HG03097 (cell line): ENCODE measurements around the gene MRPL42.

Experiments
- ATAC-seq: cut with Tn5 transposase; IDR thresholded peaks from one replicate; pipeline ENCODE4 v1.9.1; 2021; ENCODE audit not compliant: unreplicated experiment, low FRiP score

The MRPL42 gene

DNA sequence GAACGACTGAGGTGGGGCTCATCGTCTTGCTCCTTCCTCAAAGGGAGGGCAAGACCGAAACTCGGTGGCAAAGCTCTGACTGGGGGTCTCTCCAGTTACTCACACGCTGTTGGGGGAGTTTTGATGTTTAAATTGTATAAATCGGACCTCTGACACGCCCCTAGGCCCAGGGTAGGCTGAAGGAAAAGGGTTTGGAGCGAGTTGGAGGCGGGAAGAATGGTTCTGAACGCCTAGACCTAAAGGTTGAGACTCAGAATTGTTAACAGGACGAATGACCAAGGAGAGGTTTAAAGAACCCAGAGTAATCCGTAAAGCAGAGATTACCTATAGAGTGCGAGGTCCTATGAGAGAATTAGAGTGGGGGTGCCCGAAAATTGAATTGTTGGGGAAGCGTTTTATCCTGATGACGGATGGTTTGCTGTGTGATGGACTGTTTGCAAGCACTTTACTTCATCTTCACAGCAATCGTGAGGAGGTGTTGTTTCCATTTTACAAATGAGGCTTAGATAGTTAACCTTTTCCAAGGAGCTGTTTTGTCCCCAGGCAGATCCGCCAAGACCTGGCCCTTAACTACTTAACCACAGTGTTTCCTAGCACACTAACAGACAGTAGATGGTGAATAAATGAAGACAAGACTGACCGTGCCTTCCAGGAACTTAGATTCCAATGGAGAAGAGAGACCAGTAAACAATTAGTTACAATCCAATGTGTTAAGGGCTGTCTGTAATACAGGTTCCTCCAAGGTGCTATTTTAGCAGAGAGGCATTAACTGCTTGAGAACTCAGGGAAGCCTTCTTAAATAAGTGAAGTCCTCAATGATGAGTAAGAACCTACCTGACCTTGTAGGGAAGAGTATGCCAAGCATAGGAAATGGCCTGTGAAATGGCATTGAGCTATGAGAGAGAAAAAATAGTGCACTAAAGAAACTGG lies 24.6 kb upstream of the MRPL42 start:
- no peak for ATAC-seq

DNA sequence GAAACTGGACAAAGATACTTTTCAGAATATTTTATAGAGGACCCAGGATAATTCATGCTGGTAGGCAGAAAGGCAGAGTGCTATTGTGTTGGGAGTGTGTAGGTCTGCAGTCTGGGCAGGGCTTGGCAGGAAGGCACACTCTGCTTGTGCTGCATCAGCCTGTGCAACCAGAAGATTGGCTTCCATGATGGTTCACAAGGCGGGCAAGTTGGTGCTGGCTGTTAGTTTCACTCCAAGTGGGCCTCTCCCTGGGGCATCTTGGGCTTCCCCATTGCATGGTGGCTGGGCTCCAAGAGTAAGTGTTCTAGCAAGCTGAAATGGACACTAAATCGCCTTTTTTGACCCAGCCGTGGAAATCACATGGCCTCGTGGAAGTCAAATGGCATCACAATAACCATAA lies 23.7 kb upstream of the MRPL42 start:
- ATAC-seq = no peak

DNA sequence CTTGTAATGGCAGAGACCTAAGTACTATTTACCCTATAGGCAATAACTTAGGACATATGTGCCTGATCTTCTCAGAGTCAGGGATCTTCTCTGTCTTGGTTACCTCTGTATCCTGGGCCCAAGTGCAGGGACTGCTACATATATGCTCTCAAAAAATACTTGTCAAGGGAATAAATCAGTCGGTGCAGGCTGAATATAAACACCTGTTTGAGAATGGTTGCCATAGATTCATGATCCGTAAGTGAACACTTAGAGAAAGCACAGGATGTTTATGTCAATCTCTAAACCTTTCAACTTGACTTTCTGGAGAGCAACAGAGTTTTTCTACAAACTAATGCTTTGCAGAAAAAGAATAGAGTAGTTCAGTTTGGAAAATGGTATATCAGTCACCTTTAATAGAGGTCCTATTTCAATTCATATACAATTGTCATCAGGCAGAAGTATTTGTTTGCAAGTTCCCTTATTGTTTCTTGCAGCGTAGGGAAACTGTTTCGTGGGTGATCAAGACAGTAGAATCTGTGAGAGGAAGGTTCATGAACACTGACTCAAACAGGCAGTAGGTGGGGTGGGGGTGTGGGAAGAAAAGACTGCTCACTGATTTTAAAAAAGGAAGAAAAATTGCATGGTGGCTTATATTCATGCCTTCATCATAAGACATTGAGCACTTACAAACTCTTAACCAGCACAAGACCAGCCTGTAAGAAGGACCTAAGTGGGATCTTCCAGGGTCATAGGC lies 19.6 kb upstream of the MRPL42 start:
- no peak for ATAC-seq

DNA sequence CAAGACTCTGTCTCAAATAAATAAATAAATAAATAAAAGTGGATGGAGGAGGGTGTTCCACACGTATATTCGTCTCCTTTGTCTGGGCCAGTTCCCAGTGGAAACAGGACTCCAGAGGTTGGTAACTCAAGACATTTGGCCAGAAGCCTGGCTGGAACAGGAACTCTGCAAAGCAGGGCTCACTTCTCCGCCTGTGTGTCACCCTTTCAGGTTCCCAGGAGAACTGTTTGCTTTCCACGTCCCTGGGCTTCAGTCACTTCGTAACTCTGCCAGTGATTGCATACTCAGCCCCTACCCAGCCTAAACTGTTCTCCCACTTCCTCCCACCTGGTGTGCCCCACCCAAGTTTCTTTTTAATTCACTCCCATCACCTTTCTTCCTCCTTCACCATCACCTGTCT lies 18.5 kb upstream of the MRPL42 start:
- ATAC-seq = no peak

DNA sequence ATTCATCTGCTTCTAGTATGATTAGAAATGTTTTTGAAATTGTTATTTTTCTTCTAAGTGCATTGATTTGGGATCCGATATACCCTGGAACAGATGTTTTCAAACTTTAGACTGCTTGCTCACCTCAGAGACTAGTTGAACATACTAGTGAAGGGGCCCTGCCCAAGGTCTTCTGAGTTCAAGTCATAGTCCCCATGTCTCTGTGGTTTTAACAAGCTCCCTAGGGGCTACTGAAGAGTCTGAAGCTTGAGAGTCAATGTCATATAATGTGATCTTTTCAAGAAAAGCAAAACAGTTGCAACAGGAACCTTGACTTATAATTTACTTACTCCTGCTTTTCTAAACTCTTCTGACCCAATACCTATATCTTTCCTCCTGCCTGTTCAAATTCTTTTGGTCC lies 18.0 kb upstream of the MRPL42 start:
- ATAC-seq = no peak

DNA sequence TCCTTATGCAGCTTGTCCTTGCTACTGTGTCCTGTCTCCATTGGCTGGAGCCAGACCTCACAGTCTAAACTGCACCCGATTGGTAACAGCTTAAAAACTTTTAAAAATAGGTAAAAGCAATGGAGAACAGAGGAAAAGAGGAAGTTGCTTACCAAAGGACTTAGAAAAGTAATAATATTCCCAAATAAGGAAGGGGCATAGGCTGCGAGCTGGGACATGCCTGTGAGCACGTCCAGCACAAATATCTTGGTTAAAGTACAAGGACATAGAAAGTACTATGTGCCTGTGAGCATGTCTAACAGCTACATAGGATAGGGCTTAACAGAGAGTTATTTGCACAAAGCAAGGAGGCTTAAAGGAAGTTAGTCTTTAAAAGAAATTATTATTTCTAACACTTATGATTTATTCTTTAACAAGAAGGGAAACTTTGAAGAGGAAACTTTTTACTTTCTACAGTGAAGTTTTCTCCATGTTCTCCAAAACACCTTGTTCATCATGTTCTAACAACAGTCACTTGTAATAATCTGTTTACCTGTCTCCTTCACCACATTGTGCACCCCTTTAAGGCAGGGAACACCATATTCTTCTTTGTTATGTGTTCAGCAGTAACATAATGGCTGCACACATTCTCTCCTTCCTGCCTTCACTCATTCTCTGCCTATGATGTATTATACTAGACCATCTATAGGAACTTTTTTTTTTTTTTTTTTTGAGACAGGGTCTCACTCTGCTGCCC lies 15.7 kb upstream of the MRPL42 start:
- ATAC-seq = no peak

DNA sequence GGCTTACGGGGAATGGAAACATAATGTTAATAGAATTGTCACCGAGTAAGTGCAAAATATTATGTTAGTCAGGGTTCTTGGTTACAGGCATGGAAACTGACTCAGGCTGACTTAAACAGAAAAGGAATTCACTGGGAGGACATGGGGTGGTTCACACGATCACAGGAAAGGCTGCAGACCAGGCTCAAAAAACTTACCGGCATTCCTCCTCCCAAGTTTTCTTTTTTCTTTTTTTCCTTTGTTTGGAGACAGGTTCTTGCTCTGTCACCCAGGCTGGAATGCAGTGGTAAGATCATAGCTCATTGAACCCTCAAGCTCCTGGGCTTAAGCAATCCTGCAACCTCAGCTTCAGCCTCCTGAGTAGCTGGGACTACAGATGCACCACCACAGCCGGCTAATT lies 13.7 kb upstream of the MRPL42 start:
- ATAC-seq = no peak

DNA sequence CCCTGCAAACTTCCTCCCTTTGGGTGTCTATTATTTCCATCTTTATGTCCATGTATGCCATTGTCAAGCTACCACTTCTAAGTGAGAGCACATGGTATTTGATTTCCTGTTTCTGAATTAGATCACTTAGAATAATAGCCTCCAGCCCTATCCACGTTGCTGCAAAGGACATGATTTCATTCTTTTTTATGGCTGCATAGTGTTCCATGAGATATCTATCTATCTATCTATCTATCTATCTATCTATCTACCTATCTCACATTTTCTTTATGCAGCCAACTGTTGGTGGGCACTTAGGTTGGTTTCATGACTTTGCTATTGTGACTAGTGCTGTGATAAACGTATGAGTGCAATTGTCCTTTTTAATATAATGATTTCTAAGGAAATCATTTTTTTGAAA lies 11.2 kb upstream of the MRPL42 start:
- no peak for ATAC-seq

DNA sequence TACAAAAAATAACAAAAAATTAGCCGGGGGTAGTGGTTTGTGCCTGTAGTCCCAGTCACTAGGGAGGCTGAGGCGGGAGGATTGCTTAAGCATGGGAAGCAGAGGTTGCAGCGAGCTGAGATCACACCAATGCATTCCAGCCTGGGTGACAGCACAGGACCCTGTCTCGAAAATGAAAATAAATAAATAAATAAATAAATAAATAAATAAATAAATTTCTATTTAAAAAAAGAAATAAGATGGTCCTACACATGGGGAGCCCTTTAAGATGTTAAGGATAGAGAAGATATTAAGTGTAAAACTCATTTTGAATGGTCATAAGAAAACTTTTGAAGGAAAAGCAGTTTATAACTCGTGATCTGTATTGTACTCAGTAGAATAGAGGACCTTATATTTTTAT lies 8.2 kb upstream of the MRPL42 start:
- no peak for ATAC-seq

DNA sequence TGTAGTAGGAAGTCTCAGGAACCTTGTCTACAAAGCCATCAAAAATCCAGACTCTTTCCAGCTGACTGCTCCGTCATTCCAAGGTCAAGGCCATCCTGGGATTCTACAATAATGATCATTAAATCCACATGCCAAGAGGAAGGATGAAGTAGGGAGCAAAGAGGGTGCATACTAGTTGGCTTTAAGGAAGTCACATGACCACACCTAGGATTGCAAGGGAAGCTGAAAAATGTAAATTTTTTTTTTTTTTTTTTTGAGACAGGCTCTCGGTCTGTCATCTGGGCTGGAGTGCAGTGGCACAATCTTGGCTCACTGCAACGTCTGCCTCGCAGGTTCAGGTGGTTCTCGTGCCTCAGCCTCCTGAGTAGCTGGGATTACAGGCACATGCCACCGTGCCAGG lies 7.3 kb upstream of the MRPL42 start:
- no peak for ATAC-seq

DNA sequence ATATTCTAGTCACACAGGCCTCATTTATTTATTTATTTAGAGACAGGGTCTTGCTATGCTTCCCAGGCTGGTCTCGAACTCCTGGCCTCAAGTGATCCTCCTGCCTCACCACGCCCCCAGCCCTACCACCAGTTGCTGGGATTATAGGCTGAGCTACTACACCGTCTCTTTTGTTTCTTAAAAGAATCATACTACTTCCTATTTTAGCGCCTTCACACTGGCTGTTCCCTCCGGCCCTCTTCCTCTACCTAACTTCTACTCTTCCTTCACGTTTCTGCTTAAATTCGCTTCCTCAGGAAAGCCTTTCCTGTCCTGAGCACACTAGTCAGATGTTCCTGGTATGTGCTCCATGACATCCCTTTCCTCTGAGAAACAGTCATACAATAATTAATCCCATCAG lies 6.4 kb upstream of the MRPL42 start:
- no peak for ATAC-seq

DNA sequence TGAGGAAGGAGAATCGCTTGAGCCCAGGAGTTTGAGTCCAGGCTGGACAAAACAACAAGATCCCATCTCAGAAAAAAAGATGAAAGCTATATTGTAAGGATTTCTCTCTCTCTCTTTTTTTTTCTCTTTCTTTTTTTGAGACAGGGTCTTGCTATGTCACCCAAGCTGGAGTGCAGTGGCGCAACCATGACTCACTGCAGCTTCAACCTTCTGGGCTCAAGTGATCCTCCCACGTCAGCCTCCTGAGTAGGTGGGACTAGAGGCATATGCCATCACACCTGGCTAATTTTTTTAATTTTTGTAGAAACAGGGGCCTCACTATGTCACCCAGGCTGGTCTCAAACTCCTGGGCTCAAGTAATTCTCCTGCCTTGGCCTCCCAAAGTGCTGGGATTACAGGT lies 5.8 kb upstream of the MRPL42 start:
- no peak for ATAC-seq

DNA sequence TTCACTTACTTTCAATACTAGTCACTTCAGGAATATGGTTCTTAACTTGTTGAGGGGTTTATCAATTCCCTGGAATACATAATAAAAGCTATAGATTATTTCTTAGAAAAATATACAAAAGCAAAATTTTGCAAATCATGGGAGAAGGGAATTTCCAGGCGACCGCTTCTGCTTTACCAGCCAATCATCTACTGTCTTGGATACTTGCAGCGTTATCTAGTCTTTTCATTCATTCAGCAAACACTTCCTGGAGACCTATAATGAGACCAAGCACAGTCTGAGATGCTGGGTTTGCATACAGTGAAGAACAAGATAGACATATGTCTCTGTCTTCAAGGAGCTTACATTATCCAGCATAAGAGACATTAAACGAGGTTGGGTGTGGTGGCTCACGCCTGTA lies 1.5 kb upstream of the MRPL42 start:
- no peak for ATAC-seq

DNA sequence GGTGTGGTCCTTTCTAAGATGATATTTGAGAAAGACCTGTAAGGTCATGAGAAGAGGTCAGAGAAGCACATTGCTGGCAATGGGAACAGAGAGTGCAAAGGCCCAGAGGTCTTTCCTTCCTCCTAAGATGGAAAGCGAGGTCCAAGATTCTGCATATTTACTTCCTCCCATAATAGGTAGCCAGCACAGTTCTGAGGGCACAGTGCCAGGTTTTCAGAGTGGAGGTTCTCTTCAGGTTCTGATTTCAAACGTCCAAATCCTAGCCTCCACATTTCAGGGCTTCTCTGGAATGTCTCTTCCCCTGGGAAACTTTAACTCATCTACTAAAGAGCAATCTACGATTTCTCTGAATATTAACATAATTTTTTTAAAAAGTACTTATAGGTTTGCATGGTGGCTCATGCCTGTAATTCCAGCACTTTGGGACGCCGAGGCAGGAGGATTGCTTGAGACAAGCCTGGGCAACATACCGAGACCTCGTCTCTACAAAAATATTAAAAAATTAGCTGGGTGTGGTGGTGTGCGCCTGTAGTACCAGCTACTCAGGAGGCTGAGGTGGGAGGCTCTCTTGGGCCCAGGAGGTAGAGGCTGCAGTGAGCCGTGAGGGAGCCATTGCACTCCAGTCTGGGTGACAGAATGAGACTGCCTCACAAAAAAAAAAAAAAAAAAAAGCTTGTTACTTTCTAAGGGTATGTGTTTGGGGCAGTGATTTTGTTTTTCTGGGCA lies 526 bp upstream of the MRPL42 start:
- no peak for ATAC-seq

DNA sequence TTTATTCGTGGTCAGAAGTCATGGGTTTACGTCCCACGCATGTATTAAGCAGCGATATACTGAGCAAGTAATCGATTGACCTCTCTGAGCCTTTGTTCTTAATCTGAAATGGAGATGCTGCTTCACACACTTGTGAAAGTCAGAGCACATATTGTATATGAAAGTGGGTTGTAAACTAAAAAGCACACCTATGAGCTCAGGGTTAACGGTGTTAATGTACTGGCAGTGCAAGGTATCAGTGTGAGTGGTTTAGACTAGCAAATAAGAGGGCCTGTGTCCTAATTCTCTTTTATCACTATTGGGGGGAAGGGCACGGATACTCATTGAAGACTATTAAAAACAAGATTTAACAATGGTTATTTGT lies 676 bp downstream of the MRPL42 start:
- peak; percentile 15 for ATAC-seq

DNA sequence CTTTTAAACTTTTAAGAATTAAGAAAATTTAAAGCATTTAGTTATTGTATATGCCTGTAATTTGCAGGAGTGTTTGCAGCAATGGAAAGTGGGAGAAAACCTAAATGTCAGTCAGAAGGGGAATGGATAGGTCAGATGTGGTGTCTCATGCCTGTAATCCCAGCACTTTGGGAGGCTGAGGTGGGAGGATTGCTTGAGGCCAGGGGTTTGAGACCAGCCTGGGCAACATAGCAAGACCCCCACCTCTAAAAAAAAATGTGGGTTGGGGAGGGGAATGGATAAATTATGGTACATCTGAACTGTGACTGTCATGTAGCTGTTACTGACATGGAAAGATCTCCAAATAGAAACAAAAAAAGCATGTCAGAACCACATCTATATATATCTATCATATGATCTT lies 2.1 kb downstream of the MRPL42 start:
- no peak for ATAC-seq

DNA sequence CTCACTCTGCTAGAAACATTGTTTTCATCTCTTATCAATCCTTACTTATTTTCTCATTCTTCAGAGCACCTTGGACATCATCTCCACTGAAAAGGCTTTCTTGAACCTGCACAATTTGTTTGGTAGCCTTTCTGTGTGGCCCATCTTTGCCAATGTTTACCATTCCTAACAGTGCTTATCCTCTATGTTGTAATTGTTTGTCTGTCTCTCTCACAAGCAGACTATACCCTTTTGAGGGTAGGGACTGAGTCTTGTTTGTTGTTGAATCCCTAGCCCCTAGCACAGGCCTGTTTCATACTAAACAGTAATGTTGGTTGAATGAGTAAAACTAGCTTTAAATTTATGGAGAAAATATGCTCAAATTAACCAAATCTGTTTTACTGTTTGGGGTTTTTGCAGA lies 9.2 kb downstream of the MRPL42 start:
- ATAC-seq = no peak

DNA sequence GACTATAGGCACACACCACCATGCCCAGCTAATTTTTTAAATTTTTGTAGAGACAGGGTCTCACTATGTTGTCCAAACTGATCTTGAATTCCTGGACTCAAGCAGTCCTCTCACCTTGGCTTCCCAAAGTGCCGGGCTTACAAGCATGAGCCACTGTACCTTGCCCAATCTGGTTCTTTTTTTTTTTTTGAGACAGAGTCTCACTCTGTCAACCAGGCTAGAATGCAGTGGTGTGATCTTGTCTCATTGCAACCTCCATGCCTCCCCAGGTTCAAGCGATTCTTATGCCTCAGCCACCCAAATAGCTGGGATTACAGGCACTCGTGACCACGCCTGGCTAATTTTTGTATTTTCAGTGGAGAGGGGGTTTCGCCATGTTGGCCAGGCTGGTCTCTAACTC lies 15.4 kb downstream of the MRPL42 start:
- ATAC-seq = no peak

DNA sequence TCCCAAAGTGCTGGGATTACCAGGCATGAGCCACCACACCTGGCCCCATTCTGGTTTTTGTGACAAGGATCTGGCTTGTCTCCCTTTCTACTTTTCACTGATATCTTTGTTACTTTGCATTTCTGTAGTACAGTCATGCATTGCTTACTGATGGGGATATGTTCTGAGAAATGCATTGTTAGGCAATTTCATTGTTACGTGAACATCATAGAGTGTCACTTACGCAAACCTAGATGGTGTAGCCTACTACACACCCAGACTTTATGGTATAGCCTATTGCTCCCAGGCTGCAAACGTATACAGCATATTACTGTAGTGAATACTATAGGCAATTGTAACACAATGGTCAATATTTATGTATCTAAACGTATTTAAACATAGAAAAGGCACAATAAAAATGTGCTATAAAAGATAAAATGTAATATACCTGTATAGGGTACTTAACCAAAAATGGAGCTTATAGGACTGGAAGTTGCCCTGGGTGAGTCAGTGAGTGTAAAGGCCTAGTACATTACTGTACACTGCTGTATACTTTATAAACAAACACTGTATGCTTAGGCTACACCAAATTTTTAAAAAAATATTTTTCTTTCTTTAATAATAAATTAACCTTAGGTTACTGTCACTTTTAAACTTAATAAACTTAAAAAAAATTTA lies 16.0 kb downstream of the MRPL42 start:
- no peak for ATAC-seq

DNA sequence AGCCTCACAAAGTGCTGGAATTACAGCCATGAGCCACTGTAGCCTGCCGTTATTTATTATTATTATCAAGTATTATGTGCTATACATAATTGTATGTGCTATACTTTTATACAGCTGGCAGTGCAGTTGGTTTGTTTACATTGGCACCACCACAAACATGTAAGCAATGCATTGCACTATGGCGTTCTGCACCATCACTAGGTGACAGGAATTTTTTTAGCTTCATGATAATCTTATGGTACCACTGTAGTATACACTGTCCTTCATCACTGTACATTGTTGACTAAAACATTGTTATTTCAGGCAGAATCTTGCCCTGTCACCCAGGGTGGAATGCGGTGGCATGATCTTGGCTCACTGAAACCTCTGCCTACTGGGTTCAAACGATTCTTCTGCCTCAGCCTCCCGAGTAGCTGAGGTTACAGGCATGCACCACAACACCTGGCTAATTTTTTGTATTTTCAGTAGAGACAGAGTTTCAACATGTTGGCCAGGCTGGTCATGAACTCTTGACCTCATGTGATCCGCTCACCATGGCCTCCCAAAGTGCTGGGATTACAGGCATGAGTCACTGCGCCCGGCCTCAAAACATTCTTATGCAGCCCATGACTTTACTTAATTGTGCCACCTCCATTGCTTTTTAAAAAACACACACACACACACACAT lies 17.1 kb downstream of the MRPL42 start:
- no peak for ATAC-seq
